Left cardiac atrium (tissue), 4 donors: ENCODE data around the gene KCNJ3. TPM values are rescaled to one million over a fixed set of nuclear protein-coding genes. Genes with fewer than 3 reads are reported as not detected.
A peak's percentile ranks its signal among the peaks of the same experiment; 100 is the strongest.

Experiments used
- ATAC-seq, 2 donors: fragments of 200-7000 bp; cut with Tn5 transposase; one replicate each; pipeline ENCODE4 v1.9.1; 2020; ENCODE audit warnings: mild to moderate bottlenecking in 2 of 2, moderate library complexity in 2 of 2
- DNase-seq: peaks from one replicate; pipeline ENCODE4 v3.0.0-alpha.2; 2020
- intact Hi-C, 2 donors: fragments of 100-400 bp; cut with DNase I; formaldehyde crosslinking; loops; one replicate each; pipeline versions ENCODE4 v1.14.1 to v1.15.1; 2022 to 2023
- total RNA-seq, 2 donors: library from RNA; stranded (reverse); fragmentation: NEBNext Ultra II Directional; extraction: Animal tissue kit (Norgen Biotek cat#: 25700); gene quantifications; one replicate each; pipeline ENCODE4 v1.2.1, GENCODE V29; 2021
- donor health status: DM: no; HTN: yes; CAD: no.
- donor health status: DM: no; HTN: yes; CAD: no; lungs with severe emphysema.
- donor health status: DM: yes; HTN: yes; CAD: no.
- donor health status: Dilated cardiomyopathy.

The KCNJ3 gene
- total RNA-seq, 2 donors from 2014 or later, result 27.5 to 49.9 TPM

DNA sequence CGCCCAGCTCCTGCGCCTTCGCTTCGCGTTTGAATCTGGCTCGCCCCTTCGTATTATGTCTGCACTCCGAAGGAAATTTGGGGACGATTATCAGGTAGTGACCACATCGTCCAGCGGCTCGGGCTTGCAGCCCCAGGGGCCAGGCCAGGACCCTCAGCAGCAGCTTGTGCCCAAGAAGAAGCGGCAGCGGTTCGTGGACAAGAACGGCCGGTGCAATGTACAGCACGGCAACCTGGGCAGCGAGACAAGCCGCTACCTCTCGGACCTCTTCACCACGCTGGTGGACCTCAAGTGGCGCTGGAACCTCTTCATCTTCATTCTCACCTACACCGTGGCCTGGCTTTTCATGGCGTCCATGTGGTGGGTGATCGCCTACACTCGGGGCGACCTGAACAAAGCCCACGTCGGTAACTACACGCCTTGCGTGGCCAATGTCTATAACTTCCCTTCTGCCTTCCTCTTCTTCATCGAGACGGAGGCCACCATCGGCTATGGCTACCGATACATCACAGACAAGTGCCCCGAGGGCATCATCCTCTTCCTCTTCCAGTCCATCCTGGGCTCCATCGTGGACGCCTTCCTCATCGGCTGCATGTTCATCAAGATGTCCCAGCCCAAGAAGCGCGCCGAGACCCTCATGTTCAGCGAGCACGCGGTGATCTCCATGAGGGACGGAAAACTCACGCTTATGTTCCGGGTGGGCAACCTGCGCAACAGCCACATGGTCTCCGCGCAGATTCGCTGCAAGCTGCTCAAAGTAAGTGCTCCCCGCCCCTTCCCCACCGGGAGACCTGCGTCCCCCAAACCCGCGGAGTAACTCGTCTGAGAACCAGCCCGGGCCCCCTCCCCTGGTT, 453 bp downstream of the KCNJ3 start:
- no peak for DNase-seq
- intact Hi-C loops, result loop anchor here in 1 of 2 donors (5.0 kb wide), 2 partner anchors 72 to 247 kb away; no protein-coding TSS in a partner anchor
- peak in 1 of 2 donors; percentile 16 for ATAC-seq

DNA sequence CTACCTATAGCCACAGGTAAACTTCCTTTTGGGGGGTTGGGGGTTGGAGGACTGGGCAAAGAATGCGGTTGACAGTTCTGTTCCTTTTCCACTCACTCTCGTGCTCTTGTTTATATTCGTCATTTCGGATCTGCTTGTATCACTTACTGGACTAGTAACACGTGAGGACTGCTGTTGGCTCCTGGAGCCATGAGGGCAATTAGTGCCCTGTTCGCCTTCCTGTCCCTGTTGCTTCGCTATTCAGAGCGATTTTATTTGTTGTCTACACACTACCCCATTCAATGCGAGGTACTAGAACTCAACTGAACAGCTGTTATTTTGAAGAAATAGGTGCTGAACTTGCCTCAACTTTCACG, 1.1 kb downstream of the KCNJ3 start:
- ATAC-seq (peak; percentile 17 to 31), DNase-seq (peak; percentile 21)
- intact Hi-C loops, result loop anchor here in 1 of 2 donors (5.0 kb wide), 2 partner anchors 72 to 247 kb away; no protein-coding TSS in a partner anchor

DNA sequence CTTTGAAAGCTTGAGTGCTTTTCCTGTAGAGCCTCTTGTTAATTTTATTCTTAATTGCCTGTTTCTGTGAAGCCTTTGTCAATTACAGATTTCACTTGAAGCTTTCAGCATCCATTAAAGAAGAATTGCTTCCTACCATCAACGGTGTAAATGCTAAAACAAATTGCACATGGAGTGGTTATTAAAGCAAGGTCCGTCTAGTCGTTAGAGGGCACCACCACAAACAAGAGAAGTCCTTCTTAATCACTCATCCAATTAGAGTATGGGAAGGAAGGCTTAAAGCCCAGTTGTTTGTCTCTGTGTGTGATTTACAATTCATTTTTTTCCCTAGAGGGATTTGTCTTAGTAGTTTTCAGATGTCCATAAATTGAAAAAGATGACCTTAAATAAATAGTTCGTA, 1.6 kb downstream of the KCNJ3 start:
- intact Hi-C loops, result no loop called here
- no peak for DNase-seq
- no peak for ATAC-seq

DNA sequence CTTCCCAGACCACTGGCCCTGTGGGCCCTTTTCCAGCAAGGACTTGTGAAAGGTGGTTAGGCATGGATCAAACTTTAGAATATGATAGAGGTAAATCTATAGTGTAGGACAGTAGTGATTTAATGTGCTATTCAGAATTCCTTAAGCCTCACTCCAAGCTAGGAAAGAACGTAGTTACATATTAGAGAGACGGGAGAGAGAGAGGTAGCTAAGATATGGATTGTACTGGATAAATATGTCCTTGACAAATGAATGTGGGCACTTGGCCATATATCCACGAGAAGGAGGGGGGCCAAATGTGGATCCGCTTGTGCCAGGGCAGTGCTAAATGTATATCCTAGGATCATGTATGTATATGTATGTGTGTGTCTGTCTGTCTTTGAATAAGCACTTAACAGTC, 6.5 kb downstream of the KCNJ3 start:
- DNase-seq (no peak), ATAC-seq (no peak)
- intact Hi-C loops, result no loop called here

DNA sequence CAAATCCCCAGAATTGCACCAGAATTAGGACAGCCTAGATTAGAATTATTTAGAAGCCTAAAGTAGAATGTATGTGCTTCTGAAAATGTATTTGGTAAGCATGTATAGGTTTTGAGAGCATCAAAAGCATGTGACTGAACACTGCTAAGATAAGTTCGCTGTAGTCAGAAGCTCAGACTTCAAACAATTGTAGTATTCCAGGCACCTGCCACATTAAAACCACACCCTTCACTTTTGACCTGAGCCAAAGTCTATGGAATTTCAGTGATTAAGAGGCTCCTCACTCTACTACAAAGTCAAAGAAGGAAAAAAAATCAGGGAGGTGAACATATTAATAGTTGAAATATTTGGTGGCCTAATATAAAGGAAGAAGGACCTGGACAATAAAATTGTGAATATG, 8.2 kb downstream of the KCNJ3 start:
- ATAC-seq (no peak), DNase-seq (no peak)
- intact Hi-C loops, result no loop called here

DNA sequence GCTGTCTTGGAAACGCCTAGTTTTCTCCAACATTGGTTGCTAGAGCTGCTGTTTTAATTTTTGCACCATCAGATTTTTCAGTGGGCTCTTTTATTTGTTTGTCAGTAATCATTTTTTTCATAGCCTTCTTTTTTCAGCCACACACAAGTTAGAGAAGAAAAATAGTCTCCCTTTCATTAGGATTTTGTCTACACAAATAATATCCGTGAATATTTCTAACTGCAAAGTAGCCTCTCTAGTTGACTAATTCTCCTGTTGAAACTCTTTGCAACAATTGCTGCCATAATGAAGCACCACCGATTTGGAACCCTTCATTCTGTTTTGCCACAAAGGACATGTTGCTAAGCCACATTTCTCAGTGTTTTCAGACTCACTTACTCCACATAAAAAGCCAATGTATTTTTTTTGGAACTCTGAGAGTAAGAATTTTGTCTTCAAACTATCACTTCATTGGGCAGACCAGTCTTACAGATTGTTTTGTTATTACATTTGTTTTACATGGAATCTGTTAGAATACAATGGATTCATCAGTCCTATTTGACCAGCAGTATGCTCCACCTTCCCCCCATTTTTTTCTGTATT, 9.6 kb downstream of the KCNJ3 start:
- intact Hi-C loops, result no loop called here
- no peak for DNase-seq
- no peak for ATAC-seq

DNA sequence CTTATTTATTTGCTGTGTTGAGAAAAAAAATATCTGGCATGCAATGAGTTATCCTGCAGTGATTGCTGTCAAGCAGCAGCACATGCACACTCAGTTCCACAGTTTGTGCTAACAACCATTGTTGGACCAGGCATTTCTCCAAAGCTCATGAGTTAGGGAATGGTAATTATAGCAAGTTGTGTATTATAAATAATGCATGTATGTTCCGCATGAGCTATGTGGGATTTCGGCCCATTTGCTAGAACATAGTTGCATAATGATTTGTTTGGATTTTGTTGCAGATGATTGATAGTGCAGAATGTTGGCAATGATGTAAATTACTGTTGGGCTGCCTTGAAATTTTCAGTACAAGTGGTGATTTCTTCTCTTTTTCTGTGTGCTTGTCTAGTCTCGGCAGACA, 10.7 kb downstream of the KCNJ3 start:
- intact Hi-C loops, result no loop called here
- ATAC-seq, result no peak
- DNase-seq, result no peak

DNA sequence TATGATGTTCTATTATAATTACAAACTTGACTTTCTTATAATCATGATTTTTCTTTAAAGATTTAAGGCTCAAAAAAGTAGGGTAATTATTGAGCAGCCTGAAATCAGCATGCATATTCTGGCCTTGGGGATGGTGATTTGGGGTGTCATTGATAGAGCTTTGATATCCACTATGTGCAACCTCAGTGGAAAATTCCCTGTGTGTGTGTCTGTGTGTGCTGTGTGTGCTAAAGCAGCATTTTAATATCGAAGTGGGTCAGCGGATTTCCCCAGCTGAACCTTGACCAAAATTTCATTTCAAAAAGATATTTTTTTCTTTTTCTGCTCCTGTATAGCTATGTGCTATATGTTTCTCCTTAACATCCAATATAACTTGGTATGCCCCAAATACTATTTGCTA, 11.6 kb downstream of the KCNJ3 start:
- no peak for ATAC-seq
- no peak for DNase-seq
- intact Hi-C loops, result no loop called here

DNA sequence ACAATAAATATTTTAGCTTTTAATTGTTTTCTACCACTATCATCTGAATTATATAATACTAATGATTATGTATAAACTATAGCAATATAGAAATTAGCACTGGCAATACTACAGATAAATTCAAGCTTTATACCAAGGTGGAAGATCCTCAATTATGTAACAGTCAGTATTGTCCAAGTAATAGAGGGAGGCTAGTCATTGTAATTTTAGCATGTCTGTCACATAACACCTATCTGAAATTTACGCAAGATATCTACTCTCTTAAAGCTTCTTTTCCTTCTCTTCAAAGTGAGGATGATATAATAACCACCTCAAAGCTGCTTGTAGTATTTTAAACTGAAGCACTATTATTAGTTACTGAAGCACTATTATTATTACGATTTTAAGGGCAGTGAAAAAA, 12.2 kb downstream of the KCNJ3 start:
- ATAC-seq (no peak), DNase-seq (no peak)
- intact Hi-C loops, result no loop called here

DNA sequence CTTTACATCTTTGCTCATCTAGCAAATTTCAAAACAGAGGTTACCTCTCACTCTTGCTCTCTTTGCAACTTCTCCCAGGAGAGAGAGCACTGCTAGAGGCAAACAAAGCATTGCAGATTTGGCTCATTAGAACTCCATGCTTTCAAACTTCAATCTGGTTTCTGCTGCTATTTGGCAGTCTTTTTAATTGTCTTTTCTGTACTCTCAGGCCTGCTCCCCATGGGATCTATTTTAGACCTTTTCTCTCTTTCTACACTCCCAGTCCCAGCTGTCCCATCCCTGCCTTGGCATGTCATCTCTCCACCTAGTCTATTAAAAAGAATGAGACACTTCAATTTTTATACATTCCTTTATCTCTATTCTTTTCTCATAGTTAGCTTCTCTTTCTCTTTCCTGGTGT, 15.2 kb downstream of the KCNJ3 start:
- intact Hi-C loops, result no loop called here
- ATAC-seq, result no peak

DNA sequence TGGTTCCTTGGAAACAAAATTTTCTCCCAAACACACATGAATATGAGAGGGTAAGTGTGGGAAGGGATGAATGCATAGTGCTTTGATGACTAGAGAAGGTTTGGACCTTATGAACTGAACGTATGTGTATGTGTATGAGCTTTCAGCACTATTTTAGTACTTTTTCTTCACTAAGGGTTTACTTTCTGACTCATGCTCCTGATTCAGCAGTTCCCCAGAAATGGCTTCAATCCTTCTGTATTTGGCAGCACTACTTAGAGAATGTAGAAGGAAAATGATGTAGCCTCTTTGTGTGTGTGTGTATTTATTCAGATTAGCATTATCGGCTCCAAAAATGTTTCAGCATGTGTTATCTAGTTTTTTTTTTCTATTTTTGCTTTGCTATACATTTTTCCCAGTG, 22.2 kb downstream of the KCNJ3 start:
- DNase-seq (no peak), ATAC-seq (peak in 1 of 2 donors; percentile 71)
- intact Hi-C loops, result no loop called here

More for the DNA sequence above, 15.2 kb downstream of the KCNJ3 start:
- DNase-seq, result no peak

DNA sequence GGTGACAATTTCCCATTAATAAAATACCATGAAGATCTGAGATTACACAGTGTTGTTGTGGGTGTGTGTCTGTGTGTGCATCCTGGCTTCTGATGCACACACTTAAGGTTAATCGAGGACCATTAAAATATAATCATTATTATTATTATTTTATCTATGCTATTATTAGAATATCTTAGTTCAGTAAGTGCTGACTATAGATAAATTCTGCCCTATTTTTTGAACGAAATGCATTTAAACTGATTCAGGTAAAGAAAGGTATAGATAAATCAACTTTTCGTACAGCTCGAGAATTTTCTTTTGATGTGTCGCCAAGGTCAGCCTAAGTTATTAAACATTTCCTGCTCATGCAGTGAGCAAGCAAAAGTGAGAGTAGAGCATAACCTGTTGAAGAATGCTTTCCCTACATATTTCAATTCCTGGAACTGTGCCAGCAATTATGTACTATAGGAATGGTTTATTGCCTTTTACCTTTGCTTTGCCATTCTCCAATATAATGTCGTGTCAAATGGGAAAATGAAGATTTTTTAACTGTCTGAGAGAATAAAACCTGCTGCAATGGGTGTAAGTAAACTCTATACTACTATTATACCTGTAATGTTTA, 25.8 kb downstream of the KCNJ3 start:
- intact Hi-C loops, result no loop called here
- no peak for ATAC-seq

DNA sequence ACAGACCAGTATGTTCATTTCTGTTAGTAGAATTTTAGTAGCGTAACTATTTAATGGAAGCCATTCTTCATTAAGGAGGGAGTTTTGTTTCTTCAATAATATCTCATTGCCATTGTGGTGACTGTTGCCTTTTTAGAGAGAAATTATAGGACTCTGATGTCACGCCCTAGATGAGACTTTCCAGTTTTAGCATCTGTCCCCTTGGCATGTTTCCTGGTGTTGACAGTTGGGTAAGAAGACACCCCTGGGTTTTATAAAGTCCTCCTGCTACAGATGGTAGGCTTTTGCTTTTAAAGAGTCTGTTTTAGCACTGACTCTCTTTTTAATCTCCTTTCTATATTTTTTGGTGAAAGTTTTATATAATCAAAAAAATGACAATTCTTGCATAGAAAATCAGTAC, 41.9 kb downstream of the KCNJ3 start:
- DNase-seq, result no peak
- ATAC-seq, result peak; percentile 71 to 86
- intact Hi-C loops, result no loop called here

More for the DNA sequence above, 25.8 kb downstream of the KCNJ3 start:
- no peak for DNase-seq

DNA sequence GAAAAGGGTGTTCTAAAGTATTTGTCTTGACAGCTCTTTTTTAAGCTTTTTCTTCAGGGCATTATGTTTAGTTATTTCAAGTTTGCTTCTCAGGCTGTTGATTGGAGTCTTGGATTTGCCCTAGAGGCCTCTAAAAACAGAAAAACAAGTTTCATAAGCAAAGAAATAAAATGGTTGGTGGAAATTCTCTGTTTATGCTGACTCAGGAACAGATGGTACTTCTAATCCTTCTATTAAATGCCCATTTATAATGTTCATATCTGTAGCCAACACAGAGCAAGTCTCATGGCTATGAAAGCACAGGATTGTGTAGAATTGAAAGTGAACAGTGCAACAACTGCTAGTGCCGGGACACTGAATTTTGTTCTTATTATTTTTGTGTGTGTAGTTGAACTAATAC, 60.4 kb downstream of the KCNJ3 start:
- no peak for ATAC-seq

DNA sequence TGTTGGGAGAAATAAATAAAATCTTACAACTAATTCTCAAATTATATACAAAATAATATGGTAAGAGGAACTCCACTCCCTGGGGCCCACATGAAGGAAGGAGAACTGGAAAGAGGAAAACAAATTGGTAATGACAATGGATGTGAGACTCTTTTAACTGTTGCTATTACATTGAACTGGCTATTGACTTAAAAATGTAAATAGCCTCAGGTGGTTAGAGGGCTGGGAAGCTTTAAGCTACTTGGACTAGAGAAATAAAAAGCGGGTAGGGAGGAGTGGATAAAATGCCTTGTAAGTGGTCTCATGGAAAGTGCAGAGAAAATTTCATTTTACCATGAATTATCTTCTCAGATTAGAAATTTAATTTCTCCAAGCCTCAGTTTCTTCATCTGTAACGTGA, 64.1 kb downstream of the KCNJ3 start:
- intact Hi-C loops, result no loop called here
- ATAC-seq, result no peak
- no peak for DNase-seq

More for the DNA sequence above, 60.4 kb downstream of the KCNJ3 start:
- intact Hi-C loops, result no loop called here
- DNase-seq, result no peak

DNA sequence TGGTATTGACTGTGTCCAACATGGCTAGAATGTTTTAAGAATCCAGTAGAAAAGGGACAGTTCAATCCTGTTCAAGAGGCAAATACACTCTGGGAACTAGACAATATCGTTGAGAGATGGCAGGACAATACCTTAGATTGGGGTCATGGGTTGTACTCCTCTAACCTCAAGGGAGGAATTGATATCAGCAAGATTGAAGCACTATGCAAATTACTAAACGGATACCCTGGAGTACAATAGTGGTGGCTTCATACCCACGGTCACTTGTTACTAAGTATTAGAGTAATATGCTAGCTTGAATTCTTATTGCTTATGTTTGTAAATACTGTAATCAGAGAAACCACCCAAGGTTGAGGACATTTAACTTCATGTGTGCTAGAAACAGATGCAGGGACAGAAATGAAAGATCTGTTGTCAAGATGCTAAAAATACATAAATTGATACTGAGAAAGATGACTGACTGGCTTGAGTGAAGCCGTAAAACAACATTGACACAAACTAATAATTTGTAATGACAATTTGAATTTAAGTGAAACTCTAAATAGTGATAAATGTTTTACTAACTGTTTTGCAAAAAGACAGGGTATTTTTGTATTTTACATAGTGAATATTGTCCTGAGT, 73.3 kb downstream of the KCNJ3 start:
- intact Hi-C loops, result no loop called here
- ATAC-seq (no peak), DNase-seq (no peak)

DNA sequence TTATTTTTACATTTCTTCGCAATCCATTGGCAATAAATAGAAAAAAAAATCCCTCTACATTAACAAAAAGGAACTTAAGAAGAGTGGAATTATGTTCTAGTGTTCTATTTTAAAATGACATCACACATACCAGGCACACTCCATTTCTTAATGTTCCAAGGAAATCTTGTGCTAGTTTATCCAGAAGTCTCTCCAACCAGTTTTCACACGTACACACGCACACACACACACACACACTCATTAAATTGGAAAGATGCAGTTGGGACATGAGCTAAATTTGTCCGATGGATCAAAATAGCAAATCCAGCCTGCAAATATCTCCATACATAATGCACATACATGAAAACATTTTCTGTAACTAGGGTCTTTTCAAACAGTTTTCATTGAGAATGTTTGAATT, 78.3 kb downstream of the KCNJ3 start:
- intact Hi-C loops, result no loop called here

DNA sequence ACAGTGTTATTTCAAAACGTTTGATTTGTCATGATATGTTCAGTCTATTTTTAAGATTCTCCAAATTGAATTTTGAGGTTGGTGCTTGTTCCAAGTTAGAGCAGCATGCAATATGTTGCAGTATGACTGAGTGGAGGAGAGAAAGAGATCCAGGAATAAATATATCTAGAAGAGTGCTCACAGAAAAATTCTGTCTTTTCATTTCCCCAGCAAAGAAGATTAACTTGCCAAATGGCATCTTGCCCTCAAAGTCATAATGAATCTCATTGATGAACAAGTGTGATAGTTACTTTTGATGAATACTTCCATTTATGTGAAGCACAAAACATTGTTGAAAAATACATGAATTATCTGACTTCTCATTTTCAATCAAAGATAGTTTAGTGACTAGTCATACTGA, 95.9 kb downstream of the KCNJ3 start:
- intact Hi-C loops, result no loop called here
- ATAC-seq, result no peak

More for the DNA sequence above, 78.3 kb downstream of the KCNJ3 start:
- no peak for ATAC-seq
- DNase-seq, result no peak

DNA sequence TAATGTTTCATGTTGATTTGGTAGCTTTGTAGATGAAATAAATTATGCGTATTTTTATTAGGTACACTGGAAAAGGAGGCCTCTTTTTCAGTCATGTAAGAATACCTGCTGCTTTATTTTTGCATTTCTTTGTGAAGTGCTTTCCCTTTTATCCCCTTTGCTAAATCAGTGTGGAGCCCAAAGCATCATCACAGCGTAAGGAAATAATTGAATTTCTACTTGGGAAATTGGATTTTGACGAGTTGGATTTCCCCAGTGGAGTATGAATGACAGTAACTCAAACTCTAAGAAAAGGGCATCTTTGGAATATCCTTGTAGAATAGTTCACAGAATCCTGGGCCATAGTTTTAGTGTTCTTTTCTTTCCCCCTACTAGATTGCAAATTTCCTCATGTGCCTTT, 97.2 kb downstream of the KCNJ3 start:
- DNase-seq (no peak), ATAC-seq (no peak)
- intact Hi-C loops, result no loop called here

More for the DNA sequence above, 95.9 kb downstream of the KCNJ3 start:
- DNase-seq, result no peak

DNA sequence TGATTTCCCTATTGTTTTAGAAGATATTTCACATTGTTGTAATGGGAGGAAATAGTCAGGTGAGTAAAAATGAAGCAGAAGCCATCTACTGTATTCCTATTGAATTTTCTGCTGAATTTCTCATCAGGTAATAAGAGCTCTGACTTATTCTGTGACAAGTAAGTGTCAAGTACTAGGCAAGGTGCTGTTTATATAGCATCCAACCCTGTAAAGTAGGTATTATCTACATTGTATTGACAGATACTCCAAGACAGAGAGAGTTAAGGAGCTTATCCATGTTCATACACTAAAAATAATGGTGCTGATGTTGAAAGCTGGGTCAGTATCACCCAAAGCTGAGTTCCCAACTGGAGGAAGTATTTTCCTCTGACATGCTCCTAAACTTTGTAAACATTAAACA, 106.0 kb downstream of the KCNJ3 start:
- intact Hi-C loops, result no loop called here
- DNase-seq (no peak), ATAC-seq (no peak)
